GM18499 (cell line): ENCODE measurements around the gene SSTR1.
"Not testable (repeated sequence)": the region's sequence is repeated elsewhere in the genome, so short reads cannot be mapped to it uniquely, and the experiment has no call there.

Experiments
- ATAC-seq: cut with Tn5 transposase; IDR thresholded peaks from one replicate; pipeline ENCODE4 v1.9.1; 2021; ENCODE audit warnings: moderate number of reproducible peaks; ENCODE audit not compliant: insufficient read depth, unreplicated experiment

SSTR1 gene, protein sequence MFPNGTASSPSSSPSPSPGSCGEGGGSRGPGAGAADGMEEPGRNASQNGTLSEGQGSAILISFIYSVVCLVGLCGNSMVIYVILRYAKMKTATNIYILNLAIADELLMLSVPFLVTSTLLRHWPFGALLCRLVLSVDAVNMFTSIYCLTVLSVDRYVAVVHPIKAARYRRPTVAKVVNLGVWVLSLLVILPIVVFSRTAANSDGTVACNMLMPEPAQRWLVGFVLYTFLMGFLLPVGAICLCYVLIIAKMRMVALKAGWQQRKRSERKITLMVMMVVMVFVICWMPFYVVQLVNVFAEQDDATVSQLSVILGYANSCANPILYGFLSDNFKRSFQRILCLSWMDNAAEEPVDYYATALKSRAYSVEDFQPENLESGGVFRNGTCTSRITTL

DNA sequence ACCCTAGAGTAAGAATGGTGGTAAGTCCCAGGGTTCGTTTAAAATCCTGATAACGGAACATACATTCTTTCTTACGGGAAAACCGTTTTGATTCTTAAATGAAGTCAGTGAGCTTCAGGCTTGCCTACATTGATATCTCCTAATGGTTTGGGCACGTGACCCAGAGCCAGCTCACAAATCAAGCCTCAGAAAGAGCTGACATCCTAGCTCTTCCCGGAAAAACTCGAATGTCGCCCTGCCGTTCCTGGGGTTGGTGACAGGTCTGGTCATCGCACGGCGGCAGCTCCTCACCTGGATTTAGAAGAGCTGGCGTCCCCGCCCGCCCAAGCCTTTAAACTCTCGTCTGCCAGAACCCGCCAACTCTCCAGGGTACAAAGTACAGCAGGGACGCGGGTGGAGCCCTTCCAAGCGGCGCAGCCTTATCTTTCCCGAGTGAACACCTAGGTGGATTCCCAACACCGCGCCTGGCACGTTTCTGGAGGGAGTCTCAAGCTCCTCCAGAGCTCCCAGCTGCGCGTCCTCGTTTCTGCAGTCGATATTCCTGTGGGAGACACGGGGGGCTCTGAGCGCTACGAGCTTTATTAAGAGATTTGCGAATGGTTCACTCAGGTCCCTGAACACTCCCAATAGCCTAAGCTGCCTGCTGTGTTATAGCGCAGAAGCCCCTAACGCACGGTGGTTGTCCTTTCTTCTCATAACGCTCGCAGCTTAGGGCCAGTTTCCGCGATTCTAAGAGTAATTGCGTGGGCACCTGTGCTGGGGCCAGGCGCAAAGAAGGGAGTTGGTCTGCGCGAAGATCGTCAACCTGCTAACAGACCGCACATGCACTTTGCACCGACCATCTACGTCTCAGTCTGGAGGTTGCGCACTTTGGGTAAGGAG is at the start of gene SSTR1:
Gene SSTR1 (plus strand): TSS at position 169 of the 882 bp plus-strand sequence. CDS start 1,486 bp downstream, outside the sequence.
- no peak for ATAC-seq

DNA sequence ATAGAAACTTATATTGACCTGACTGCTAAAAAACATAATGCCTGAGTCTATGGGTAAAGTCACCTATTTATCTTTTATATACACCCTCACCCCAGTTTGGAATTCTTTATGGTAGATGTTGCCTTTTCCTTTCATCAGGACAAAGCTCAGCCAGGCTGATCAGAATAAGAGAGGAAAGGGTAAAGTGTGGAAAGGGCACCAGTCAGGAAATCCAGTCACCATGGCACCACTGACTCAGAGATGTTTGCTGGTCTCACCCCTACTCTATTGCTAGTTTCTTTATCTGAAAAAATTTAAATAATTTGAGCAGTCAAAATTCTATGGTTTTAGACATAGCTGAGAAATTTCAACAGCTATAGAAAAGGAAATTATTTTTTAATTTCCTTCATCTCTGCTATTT is 49.2 kb upstream of the SSTR1 start:
- no peak for ATAC-seq

DNA sequence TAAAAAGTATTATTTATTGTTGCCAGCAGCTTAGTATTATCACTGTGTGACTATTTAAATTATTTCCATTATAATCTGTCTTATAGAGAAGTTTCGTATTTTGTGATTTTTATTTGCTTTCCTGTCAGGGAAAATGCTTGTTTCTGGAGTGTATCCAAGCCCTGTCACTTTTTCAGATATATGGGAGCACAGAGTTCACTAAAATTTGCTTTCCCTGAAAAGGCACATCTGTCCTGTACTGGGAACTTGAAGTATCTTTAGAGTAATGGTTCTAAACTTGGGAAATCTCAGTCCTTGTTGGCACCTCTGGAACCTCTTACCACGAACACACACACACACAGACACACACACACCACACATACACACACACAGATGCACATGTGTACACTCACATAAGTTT is 39.3 kb upstream of the SSTR1 start:
- no peak for ATAC-seq

DNA sequence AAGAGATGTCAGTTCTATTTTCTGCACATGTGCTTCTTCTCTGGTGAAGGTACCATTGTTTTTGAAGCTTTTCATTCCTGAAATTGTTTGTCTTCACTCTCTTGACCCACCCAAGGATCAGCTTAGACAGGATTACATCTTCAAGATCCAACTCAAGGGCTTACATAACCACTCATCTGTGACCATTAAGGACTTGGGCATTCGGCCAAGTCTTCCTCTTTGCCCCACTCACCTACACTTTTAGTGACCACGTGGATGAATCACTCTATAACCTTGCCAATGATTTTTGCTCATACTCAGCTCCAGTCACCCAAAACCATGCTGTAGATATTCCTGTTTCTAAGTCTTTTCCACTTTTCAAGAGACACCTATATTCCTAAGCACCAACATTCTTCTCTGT is 36.5 kb upstream of the SSTR1 start:
- ATAC-seq = no peak

DNA sequence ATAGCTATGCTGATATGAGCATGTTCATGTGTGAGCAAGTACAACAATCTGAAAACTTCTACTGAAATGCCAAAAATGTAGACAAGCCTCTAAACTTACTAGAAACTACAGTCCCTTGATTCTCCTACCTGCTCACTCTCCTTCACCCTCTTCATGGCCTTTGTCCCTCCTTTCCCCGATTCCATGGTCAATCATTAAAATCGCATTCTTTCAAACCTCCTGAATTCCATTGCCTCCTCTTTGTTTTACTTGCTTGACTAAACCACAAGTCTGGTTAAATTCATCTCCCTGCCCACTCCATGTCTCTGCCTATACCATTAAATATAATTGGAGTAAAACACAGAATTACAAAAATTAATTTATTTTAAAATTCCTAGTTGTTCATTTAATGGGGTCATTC is 33.0 kb upstream of the SSTR1 start:
- no peak for ATAC-seq

DNA sequence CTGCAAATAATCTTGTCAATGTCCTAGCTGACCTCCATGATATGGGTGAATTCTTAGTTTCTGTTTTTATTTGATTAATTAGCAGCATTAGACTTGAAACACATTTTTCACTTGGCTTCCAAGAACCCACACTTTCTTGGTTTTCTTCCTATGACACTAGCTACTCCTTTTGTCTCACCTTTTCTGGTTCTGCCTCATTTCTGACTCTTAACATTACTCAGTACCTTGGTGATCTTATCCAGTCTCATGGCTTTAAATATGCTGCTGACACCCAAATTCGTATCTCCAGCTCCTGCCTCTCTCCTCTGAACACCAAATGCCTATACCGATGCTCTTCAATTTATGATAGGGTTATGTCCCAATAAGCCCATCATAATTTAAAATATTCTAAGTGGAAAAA is 32.0 kb upstream of the SSTR1 start:
- no peak for ATAC-seq

DNA sequence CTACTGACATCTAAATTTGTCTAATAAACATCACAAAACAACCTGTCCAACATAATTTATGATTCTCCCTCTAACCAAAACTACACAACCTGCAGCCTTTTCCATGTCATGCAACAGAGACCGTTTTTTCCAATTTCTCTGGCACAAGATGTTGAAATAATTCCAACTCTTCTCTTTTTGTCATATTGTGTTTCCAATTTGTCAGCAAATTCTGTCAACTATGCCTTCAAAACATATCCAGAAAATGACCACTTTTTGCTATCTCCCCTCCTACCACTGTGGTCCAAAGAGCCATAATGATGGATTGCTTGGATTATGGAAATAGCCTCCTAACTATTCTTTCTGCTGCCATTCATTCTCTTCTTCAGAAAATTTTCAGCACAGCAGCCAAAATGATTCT is 31.3 kb upstream of the SSTR1 start:
- no peak for ATAC-seq

DNA sequence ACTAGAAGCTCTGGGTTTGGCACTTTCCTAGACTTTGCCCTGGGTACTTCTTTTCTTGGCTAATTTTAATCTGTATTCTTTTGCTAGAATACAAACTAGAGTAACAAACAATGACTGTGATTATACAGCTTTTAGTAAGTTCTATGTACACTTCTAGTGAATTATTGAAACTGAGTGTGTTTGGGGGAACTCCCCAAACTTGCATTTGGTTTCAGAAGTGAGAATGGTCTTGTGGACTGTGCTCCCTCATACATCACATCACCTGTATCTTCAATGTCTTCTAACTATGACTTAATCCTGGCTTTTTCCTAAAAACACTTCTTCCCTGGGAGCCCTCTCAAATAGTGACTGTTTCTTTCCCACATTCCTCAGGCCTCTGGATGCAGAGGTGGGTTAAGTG is 23.6 kb upstream of the SSTR1 start:
- no peak for ATAC-seq

DNA sequence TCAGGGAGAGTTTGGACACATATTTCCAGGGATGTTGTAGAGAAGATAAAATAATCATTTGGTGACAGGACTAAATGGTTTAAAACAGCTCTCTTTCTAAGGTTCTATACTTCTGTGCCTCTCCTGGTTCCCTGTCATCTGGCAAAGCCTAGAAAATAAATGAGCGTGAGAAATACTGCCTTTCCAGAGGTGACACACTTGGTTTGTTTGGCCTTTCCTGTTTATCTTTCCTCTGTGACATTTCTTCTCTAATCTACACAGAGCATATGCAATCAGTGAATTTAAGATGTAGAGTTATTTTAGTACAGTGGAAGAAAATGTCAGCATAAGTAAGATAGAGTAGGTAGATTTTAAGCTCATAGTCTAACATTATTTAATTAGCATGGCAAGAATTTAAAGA is 22.0 kb upstream of the SSTR1 start:
- ATAC-seq = no peak

DNA sequence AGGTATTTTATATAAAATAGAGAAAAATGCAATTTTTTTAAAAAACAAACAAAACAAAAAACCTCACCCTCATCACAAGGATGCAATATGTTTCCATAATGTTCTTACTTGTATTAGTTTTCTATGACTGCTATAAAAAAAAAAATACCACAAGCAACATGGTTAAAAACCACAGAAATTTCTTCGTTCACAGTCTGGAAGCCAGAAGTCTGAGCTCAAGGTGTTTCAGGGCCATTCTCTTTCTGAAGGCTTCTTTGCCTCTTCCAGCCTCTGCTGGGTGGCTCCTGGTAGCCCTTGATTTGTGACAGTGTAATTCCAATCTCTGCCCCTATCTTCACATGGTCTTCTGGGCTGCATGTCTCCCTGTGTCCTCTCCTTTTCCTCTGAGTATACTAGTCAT is 21.5 kb upstream of the SSTR1 start:
- no peak for ATAC-seq

DNA sequence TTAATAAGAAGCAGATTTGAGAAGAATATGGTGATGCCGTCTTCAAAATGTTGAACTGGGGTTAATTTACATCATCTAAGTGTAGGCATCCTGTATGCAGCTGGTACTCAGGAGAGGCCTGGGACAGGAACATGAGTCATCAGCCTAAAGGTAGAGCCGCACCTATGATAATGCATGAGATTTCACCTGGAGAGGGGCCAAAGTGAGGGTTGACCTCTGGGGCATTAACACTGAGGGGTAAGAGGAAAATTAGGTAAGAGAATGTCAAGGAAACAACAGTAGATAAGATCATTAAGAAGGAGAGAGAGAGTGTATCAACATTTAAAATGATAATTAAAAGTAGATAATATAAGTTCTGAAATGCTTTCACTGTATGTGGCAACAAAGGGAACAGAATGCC is 20.2 kb upstream of the SSTR1 start:
- no peak for ATAC-seq

DNA sequence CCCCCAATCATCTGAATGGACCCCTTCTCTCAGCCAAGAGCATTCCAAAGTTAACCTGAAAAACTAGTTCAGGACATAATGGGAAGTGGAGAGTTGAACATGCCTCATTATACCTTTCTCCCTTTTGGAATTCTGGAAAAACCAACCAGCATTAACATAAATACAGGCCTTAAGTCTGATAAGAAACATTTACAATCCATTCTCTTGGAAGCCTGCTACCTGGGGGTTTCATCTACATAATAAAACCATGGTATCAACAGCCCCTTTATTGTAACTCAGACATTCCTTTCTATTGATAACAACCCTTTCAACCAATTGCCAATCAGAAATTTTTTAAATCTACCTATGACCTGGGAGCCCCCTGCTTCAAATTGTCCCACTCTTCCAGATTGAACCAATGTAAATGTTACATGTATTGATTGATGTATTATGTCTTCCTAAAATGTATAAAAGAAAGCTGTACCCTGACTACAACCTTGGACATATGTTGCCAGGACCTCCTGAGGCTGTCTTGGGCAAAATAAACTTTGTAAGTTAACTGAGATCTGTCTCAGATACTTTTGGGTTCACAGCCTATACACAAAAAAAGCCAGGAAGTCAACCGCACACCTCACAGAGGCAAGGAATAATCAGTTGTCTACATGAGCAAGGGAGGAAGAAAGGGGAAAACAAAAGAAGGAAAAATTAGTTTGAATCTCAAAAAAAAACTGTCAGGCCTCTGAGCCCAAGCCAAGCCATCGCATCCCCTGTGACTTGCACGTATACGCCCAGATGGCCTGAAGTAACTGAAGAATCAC is 17.6 kb upstream of the SSTR1 start:
- ATAC-seq = no peak

DNA sequence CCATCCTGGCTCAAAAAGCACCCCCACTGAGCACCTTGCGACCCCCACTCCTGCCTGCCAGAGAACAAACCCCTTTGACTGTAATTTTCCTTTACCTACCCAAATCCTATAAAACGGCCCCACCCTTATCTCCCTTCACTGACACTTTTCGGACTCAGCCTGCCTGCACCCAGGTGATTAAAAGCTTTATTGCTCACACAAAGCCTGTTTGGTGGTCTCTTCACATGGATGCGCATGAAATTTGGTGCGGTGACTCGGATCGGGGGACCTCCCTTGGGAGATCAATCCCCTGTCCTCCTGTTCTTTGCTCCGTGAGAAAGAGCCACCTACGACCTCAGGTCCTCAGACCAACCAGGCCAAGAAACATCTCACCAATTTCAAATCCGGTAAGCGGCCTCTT is 16.9 kb upstream of the SSTR1 start:
- not testable (repeated sequence) for ATAC-seq

DNA sequence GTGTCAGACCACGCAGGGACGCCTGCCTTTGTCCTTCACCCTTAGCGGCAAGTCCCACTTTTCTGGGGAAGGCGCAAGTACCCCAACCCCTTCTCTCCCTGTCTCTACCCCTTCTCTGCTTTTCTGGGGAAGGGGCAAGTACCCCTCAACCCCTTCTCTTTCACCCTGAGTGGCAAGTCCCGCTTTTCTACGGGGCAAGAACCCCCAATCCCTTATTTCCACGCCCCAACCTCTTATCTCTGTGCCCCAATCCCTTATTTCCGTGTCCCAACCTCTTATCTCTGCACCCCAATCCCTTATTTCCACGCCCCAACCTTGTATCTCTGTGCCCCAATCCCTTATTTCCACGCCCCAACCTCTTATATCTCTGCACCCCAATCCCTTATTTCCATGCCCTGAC is 16.2 kb upstream of the SSTR1 start:
- ATAC-seq = not testable (repeated sequence)

DNA sequence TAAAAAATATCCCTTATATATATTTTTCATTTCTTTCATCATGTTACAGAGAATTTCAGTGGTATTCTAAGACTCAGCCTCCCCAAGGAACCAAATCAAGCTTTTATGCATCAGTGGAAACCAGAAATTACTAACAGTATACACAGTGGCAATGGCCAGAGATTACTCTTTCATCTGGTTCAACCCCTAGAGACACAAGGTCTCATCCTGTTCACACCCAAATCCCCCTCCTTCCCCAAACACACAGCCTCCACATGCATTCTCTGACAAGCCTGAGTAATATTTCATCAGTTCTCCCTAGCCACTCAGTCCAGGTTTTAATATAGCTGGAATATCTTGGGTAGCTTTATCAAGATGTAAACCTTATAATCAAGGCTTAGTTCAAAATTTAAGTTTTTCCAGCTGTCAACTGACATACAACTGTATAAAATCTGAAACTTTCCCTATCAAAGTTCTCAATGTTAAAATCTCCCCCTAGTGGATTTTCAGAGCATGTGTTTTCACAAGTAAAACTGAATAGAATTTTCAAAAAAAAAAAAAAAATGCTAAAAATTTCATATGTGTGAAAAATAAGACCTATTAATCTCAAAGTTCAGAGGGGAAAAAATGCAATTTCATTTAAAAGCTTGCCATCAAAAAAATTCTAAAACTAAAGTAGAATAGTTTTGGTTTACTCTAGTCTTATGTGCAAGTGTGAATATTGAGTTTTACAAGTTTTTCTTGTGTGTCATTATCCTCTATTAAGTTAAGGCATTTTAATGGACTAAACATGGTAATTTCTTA is 10.5 kb upstream of the SSTR1 start:
- no peak for ATAC-seq

DNA sequence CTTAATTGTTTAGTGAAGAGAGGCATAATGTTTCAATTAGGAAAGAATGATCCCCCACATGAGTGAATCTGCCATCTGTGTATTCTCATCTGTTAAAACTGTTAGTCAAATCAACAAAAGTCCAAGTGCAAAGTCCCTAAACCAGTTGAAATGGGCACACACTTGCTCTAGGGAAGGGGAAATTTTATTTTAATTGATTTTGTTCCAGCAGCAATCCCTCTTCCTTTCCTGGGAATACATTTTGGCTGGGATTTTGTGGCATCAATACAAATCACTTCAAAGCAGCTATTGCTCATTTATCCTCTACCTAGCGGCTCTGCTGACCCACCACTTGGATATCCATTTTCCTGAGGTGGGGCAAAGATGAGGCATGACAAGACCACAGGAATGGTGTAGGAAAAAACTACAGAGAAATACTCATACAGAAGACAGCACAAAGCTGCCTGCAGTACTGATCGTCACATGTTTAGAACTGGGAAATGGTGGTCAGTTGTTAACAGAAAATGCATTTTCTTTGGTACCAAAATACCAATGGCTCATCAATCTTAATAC is 9.8 kb upstream of the SSTR1 start:
- ATAC-seq = no peak

DNA sequence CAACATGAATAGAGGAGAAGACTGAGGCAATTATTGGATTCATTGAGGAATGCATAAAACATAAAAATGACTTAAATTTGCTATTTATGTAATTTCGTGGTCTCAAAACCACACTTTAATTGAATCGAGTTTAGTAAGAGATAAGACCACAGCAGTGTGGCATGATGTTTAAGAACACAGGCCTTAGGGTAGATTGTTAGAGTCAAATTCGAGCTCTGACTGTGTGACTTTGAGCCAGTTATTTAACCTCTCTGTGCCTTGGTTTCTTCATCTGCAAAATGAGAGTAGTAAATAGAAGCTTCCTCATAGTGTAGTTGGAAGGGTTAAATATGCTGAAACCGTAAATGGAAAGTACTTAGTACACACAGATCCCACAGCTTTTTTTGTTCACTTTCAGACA is 9.3 kb upstream of the SSTR1 start:
- ATAC-seq = no peak

DNA sequence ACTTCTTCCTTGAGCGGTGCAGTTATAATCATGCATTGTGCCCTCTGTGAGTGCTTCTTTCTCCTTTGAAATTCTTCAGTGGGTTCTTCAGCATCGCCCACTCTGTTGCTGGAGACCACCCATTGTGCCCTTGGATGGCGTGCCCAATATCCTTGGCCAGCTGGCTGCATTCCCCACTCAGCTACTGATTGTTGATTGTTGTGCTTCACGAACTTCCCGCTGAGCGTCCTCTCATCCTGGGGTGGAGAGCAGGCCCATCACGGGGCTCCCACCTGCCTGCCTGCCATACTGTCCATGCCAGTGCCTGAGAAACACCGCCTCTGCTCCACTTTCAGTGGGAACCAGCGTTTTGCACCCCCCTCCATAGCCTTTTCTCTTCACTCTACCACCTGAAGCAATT is 8.6 kb upstream of the SSTR1 start:
- ATAC-seq = no peak

DNA sequence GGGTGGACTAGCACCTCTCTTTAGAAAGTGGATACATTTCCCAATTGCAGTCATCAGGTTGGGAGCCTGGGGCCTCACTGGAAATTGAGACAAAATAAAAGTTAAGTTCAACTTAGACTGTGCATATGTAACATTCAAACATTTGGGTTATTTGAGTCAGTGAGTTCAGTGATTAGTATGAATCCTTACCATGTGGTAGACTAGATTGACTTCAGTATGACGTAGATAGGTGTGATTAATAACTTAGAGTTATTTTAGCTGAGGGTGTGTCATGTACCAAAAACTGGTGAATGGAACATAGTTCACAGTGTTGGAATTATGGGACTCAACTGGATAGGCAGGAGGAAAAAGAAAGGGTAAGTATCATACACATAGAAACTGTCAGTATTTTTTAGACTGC is 8.0 kb upstream of the SSTR1 start:
- no peak for ATAC-seq
